HFFc6 (cell line): Measurements from ENCODE around the gene ACBD3. TPM values are rescaled to one million over a fixed set of nuclear protein-coding genes. Genes with fewer than 3 reads are reported as not detected.

ENCODE experiments used
- DNase-seq: peaks from one replicate; pipeline ENCODE4 v3.0.0-alpha.2; 2018
- H3K27ac Mint-ChIP-seq: 2 replicates; pipeline ENCODE4 v1.8.0; 2020; ENCODE audit warnings: mild to moderate bottlenecking, mixed read lengths
- H3K27me3 Mint-ChIP-seq: 2 replicates; pipeline ENCODE4 v1.8.0; 2021; ENCODE audit warnings: mild to moderate bottlenecking, moderate library complexity, mixed read lengths; ENCODE audit not compliant: insufficient read depth
- H3K36me3 Mint-ChIP-seq: 2 replicates; pipeline ENCODE4 v1.8.0; 2021; ENCODE audit warnings: low read depth, mixed read lengths
- H3K4me1 Mint-ChIP-seq: 2 replicates; pipeline ENCODE4 v1.8.0; 2020; ENCODE audit warnings: low read depth, mixed read lengths
- H3K4me3 Mint-ChIP-seq: 2 replicates; pipeline ENCODE4 v1.8.0; 2020; ENCODE audit warnings: mild to moderate bottlenecking, moderate library complexity, mixed read lengths
- H3K9me3 Mint-ChIP-seq: 2 replicates; pipeline ENCODE4 v1.8.0; 2020; ENCODE audit warnings: mild to moderate bottlenecking, mixed read lengths
- total RNA-seq, 6 experiments: library from RNA; stranded (reverse); fragmentation: NEBNext Ultra II Directional; extraction: Animal tissue kit (Norgen Biotek cat#: 25700); gene quantifications; 2 replicates in 1 of 6; 3 replicates in 5 of 6; pipeline ENCODE4 v1.2.3, GENCODE V29; 2021
- TF ChIP-seq, protein P1 (sequence below): fragments of 200-600 bp; sonication (generic); IDR thresholded peaks from 2 replicates; pipeline ENCODE4 v1.5.0; 2021; ENCODE audit warnings: antibody characterized with exemption, mild to moderate bottlenecking

ACBD3 gene
- total RNA-seq, 6 experiments from 2014 or later: 63.9 to 72.8 (median 70.5) TPM

DNA sequence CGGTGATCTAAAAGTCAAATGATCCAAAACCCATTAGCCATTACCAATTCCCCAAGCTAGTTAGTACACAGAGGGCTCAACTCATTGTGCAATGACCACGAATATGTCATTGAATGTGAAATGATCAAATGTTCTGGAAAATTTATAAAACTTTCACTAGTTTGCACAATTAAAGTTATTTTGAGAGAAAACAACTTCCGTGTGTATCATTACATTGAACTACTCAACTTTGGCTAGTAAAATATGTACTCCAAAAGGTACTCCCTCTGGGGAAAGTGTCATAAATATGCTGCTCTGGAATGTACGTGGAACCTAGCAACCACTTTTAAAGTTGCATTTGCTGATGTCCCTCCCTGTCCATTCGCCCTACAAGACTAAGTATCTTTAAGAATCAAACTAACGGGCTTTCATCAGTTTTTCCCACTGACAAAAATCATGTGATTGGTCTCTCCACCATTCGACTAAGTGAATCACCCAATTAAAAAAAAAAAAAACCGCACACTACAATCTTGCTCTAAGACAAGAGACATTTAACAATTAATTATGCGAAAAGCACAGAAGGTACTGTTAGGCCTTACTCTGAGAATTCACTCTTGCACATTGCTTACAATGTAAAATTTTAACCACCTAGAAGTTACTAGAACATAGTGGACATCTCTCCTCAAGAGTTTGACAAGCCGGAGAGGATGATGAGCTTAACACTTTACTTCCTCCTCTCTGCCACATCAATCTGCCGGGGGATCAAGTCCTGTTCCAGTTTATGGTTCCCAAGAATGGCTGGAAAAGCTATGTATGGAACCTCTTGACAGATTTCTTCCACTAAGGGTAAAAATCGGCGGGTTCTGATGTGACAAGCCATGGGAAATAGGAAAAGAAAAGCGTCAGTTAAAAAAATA, 1.2 kb downstream of the ACBD3 start:
- H3K36me3 Mint-ChIP-seq: peaks cover 28% of the 10 kb centered on the region
- TF ChIP-seq, protein P1, sequence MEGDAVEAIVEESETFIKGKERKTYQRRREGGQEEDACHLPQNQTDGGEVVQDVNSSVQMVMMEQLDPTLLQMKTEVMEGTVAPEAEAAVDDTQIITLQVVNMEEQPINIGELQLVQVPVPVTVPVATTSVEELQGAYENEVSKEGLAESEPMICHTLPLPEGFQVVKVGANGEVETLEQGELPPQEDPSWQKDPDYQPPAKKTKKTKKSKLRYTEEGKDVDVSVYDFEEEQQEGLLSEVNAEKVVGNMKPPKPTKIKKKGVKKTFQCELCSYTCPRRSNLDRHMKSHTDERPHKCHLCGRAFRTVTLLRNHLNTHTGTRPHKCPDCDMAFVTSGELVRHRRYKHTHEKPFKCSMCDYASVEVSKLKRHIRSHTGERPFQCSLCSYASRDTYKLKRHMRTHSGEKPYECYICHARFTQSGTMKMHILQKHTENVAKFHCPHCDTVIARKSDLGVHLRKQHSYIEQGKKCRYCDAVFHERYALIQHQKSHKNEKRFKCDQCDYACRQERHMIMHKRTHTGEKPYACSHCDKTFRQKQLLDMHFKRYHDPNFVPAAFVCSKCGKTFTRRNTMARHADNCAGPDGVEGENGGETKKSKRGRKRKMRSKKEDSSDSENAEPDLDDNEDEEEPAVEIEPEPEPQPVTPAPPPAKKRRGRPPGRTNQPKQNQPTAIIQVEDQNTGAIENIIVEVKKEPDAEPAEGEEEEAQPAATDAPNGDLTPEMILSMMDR: no peak
- peak; percentile 43 for DNase-seq
- peak overlapping the region; percentile 97 for H3K27ac Mint-ChIP-seq
- no peaks in the 10 kb centered on the region for H3K27me3 Mint-ChIP-seq
- peaks cover 46% of the 10 kb centered on the region for H3K4me1 Mint-ChIP-seq
- H3K4me3 Mint-ChIP-seq: peak overlapping the region; percentile 99
- H3K9me3 Mint-ChIP-seq: no peaks in the 10 kb centered on the region

DNA sequence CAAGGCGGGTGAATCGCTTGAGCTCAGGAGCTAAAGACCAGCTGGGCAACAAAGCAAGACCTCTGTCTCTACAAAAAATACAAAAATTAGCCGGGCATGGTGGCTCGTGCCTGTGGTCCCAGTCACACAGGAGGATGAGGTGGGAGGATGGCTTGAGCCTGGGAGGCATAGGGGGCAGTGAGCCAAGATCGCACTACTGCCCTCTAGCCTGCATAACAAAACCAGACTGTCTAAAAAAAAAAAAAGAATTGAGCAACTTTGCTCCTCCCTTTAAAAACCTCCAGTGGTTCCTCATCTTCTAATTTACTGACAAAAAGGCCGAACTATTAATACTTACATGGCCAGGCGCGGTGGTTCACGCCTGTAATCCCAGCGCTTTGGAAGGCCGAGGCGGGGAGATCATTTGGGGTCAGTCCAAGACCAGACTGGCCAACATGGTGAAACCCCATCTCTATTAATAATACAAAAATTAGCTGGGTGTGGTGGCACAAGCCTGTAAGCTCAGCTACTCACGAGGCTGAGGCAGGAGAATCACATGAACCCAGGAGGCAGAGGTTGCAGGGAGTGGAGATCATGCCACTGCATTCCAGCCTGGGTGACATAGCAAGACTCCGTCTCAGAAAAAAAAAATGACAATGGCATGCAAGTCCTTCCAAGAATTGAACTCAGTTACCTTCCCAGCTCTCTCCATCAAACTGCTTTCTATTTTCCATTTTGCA, 4.4 kb downstream of the ACBD3 start:
- TF ChIP-seq, protein P1: peak; percentile 73
- peak; percentile 48 for DNase-seq
- Mint-ChIP-seq H3K27me3 (no peaks in the 10 kb centered on the region), H3K9me3 (no peaks in the 10 kb centered on the region), H3K36me3 (peaks cover 40% of the 10 kb centered on the region), H3K4me3 (peak overlapping the region; percentile 71), H3K27ac (peak overlapping the region; percentile 81), H3K4me1 (peaks cover 46% of the 10 kb centered on the region)

DNA sequence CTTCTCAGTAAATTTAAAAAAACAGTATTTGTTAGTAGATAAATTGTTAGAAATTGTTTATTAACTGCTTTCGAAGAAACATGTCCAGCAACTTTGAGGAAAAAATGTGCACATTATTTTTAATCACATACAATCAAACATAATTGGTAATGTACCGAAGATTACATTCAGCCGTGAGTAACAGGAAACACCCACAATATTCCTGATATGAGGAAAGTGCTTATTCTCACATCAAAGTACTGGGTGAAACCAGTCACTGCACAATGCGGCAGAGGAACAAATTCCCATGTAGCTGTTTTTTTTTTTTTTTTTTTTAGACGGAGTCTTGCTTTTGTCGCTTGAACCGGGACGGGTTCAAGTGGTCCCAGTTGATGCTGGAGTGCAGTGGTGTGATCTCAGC, 9.7 kb downstream of the ACBD3 start:
- TF ChIP-seq, protein P1: no peak
- no peaks in the 10 kb centered on the region for H3K9me3 Mint-ChIP-seq
- DNase-seq: no peak
- no peak overlapping the region for H3K4me3 Mint-ChIP-seq
- peaks cover 14% of the 10 kb centered on the region for H3K36me3 Mint-ChIP-seq
- peaks cover 26% of the 10 kb centered on the region for H3K4me1 Mint-ChIP-seq
- no peaks in the 10 kb centered on the region for H3K27me3 Mint-ChIP-seq
- H3K27ac Mint-ChIP-seq: no peak overlapping the region

DNA sequence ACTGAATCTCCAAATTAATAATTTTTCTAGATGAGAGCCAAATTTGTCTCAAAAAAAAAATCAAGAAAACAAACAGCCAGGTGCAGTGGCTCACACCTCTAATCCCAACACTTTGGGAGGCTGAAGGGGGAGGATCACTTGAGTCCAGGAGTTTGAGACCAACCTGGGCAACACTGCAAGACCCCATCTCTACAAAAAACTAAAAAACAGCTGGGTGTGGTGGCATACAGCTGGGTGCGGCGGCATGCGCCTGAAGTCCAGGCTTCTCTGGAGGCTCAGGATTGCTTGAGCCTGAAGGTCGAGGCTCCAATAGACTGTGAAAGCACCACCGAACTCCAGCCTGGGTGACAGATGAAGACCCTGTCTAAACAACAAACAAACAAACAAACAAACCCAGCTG, 14.0 kb downstream of the ACBD3 start:
- Mint-ChIP-seq H3K27me3 (no peaks in the 10 kb centered on the region), H3K4me1 (peaks cover 10% of the 10 kb centered on the region), H3K27ac (no peak overlapping the region), H3K9me3 (no peaks in the 10 kb centered on the region), H3K36me3 (peaks cover 10% of the 10 kb centered on the region), H3K4me3 (no peak overlapping the region)
- TF ChIP-seq, protein P1: no peak
- no peak for DNase-seq

DNA sequence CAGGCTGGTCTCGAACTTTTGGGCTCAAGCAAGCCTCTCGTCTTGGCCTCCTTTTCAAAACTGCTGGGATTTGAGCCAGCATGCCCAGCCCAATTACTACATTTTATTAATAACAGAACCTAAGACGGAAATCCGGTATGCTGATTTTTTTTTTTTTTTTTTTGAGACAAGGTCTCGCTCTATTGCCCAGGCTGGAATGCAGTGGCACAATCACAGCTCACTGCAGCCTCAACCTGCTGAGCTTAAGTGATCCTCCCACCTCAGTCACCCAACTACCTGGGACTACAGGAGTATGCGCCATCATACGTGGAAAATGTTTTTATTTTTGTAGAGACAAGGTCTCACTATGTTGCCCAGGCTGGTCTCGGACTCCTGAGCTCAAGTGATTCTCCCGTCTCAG, 20.2 kb downstream of the ACBD3 start:
- H3K27ac Mint-ChIP-seq: no peak overlapping the region
- DNase-seq: no peak
- no peak overlapping the region for H3K4me3 Mint-ChIP-seq

More for the DNA sequence above, 20.2 kb downstream of the ACBD3 start:
- H3K36me3 Mint-ChIP-seq: peaks cover 18% of the 10 kb centered on the region
- TF ChIP-seq, protein P1: no peak
- H3K9me3 Mint-ChIP-seq: no peaks in the 10 kb centered on the region
- H3K27me3 Mint-ChIP-seq: no peaks in the 10 kb centered on the region; the same call in 1 of the 2 replicates
- no peaks in the 10 kb centered on the region for H3K4me1 Mint-ChIP-seq
